Tibial nerve (tissue), 3 donors: Measurements from ENCODE around the gene JAML.

Experiments used
- POLR2A ChIP-seq, 2 donors: fragments of 450-650 bp; IDR thresholded peaks; one replicate each; pipeline ENCODE4 v1.6.1; 2017; ENCODE audit warnings: antibody characterized with exemption in 2 of 2, mild to moderate bottlenecking in 2 of 2, moderate library complexity in 2 of 2
- TF ChIP-seq, protein P1 (sequence below), 5 experiments: fragments of 200-600 bp in 3 of 5; fragments of 450-650 bp in 2 of 5; sonication (generic) in 3 of 5; IDR thresholded peaks; one replicate each; pipeline ENCODE4 v1.5.1; 2016 to 2019; ENCODE audit warnings: antibody characterized with exemption in 5 of 5, mild to moderate bottlenecking in 3 of 5, moderate library complexity in 2 of 5

DNA sequence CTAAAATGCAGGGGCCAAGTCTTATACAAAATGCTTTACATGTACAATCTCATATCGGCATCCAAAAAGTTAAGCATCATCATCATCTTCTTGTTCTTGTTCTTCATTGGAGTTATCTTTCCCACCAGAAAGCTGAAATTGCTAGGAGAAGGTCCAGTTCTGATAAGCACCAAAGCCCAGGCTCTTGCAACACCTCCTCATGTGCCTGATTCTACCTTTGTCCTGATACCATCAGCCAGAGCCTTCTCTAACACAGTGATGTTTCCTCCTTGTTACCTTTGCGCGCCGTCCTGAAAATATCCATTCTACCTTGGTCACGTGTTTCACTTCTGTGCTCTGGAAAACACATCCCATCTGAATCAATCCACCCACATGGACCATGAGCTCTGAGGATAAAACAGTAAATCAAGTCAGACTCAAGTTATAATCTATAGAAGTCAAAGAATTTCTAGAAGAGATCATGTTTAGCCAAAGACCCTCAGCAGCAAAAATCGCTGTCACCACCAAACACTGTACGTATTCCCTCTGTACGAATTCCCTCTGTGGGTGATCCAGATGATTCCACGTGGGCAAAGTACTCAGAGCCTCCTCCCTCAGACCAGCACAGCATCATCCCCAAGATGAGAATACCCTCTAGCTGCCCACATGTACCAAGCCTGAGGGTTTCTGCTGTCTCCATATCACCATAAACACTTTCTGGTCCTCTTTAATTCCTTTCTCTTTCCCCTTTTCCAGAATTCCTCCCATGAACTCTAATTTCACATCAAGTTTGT, 19.0 kb downstream of the JAML start:
- no peak for TF ChIP-seq POLR2A (IDR thresholded peaks at IDR 0.05)
- TF ChIP-seq, protein P1, sequence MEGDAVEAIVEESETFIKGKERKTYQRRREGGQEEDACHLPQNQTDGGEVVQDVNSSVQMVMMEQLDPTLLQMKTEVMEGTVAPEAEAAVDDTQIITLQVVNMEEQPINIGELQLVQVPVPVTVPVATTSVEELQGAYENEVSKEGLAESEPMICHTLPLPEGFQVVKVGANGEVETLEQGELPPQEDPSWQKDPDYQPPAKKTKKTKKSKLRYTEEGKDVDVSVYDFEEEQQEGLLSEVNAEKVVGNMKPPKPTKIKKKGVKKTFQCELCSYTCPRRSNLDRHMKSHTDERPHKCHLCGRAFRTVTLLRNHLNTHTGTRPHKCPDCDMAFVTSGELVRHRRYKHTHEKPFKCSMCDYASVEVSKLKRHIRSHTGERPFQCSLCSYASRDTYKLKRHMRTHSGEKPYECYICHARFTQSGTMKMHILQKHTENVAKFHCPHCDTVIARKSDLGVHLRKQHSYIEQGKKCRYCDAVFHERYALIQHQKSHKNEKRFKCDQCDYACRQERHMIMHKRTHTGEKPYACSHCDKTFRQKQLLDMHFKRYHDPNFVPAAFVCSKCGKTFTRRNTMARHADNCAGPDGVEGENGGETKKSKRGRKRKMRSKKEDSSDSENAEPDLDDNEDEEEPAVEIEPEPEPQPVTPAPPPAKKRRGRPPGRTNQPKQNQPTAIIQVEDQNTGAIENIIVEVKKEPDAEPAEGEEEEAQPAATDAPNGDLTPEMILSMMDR (IDR thresholded peaks at IDR 0.05), result no peak
